Measurements from ENCODE around the gene RAPGEFL1.

DNA sequence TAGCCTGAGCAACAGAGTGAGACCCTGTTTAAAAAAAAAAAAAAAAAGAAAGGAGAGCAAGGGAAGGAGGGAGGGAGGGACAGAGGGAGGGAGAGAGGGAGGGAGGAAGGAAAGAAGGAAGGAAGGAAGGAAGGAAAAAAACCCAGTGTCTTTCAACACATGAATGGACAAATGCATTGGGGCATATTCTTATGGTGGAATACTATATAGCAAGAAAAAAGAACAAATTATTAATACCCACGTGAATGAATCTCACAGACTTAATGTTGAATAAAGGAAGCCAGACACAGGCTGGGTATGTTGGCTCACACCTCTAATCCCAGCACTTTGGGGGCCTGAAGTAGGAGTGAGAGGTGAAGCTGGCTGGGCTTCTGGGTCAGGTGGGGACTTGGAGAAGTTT lies 20.3 kb downstream of the RAPGEFL1 start:
- TF ChIP-seq, protein P1, sequence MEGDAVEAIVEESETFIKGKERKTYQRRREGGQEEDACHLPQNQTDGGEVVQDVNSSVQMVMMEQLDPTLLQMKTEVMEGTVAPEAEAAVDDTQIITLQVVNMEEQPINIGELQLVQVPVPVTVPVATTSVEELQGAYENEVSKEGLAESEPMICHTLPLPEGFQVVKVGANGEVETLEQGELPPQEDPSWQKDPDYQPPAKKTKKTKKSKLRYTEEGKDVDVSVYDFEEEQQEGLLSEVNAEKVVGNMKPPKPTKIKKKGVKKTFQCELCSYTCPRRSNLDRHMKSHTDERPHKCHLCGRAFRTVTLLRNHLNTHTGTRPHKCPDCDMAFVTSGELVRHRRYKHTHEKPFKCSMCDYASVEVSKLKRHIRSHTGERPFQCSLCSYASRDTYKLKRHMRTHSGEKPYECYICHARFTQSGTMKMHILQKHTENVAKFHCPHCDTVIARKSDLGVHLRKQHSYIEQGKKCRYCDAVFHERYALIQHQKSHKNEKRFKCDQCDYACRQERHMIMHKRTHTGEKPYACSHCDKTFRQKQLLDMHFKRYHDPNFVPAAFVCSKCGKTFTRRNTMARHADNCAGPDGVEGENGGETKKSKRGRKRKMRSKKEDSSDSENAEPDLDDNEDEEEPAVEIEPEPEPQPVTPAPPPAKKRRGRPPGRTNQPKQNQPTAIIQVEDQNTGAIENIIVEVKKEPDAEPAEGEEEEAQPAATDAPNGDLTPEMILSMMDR (IDR thresholded peaks at IDR 0.05; ENCODE audit: low read depth, low read length, missing input control) = no peak
- TF ChIP-seq TAF1 (conservative IDR thresholded peaks at IDR 0.05) (no peak), EGR1 (IDR thresholded peaks at IDR 0.05; ENCODE audit: low read depth in 2 of 2) (no peak), GABPA (IDR thresholded peaks at IDR 0.05 in 1 of 2, conservative IDR thresholded peaks at IDR 0.05 in 1 of 2) (no peak), RXRA (IDR thresholded peaks at IDR 0.05) (no peak), JUND (IDR thresholded peaks at IDR 0.05) (no peak), SP1 (IDR thresholded peaks at IDR 0.05) (no peak), YY1 (IDR thresholded peaks at IDR 0.05) (no peak), FOXA1 (IDR thresholded peaks at IDR 0.05) (no peak), RAD21 (IDR thresholded peaks at IDR 0.05) (no peak)
- TF ChIP-seq, protein P2, sequence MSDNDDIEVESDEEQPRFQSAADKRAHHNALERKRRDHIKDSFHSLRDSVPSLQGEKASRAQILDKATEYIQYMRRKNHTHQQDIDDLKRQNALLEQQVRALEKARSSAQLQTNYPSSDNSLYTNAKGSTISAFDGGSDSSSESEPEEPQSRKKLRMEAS (IDR thresholded peaks at IDR 0.05) = no peak
- TF ChIP-seq, protein P3, sequence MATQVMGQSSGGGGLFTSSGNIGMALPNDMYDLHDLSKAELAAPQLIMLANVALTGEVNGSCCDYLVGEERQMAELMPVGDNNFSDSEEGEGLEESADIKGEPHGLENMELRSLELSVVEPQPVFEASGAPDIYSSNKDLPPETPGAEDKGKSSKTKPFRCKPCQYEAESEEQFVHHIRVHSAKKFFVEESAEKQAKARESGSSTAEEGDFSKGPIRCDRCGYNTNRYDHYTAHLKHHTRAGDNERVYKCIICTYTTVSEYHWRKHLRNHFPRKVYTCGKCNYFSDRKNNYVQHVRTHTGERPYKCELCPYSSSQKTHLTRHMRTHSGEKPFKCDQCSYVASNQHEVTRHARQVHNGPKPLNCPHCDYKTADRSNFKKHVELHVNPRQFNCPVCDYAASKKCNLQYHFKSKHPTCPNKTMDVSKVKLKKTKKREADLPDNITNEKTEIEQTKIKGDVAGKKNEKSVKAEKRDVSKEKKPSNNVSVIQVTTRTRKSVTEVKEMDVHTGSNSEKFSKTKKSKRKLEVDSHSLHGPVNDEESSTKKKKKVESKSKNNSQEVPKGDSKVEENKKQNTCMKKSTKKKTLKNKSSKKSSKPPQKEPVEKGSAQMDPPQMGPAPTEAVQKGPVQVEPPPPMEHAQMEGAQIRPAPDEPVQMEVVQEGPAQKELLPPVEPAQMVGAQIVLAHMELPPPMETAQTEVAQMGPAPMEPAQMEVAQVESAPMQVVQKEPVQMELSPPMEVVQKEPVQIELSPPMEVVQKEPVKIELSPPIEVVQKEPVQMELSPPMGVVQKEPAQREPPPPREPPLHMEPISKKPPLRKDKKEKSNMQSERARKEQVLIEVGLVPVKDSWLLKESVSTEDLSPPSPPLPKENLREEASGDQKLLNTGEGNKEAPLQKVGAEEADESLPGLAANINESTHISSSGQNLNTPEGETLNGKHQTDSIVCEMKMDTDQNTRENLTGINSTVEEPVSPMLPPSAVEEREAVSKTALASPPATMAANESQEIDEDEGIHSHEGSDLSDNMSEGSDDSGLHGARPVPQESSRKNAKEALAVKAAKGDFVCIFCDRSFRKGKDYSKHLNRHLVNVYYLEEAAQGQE (IDR thresholded peaks at IDR 0.05) = no peak
- TF ChIP-seq, protein P4, sequence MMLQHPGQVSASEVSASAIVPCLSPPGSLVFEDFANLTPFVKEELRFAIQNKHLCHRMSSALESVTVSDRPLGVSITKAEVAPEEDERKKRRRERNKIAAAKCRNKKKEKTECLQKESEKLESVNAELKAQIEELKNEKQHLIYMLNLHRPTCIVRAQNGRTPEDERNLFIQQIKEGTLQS (IDR thresholded peaks at IDR 0.05) = no peak
- TF ChIP-seq, protein P5, sequence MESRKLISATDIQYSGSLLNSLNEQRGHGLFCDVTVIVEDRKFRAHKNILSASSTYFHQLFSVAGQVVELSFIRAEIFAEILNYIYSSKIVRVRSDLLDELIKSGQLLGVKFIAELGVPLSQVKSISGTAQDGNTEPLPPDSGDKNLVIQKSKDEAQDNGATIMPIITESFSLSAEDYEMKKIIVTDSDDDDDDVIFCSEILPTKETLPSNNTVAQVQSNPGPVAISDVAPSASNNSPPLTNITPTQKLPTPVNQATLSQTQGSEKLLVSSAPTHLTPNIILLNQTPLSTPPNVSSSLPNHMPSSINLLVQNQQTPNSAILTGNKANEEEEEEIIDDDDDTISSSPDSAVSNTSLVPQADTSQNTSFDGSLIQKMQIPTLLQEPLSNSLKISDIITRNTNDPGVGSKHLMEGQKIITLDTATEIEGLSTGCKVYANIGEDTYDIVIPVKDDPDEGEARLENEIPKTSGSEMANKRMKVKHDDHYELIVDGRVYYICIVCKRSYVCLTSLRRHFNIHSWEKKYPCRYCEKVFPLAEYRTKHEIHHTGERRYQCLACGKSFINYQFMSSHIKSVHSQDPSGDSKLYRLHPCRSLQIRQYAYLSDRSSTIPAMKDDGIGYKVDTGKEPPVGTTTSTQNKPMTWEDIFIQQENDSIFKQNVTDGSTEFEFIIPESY (IDR thresholded peaks at IDR 0.05) = no peak

Data from liver (tissue), 3 donors.